ENCODE data around the gene ZFP69. TPM values are rescaled to one million over a fixed set of nuclear protein-coding genes. Genes with fewer than 3 reads are reported as not detected.
"Not testable (repeated sequence)": the region's sequence is repeated elsewhere in the genome, so short reads cannot be mapped to it uniquely, and the experiment has no call there.

The ZFP69 gene
- total and polyA plus RNA-seq, 4 donors: 7.1 to 13.9 (median 10.1) TPM

GRCh38 chr1:40502651-40503050 is 25.6 kb downstream of the ZFP69 start:
- H3K27ac ChIP-seq (ENCODE audit: low read depth, low read length); DNase-seq (ENCODE audit: low read depth in 4 of 6, low spot score in 6 of 6); H3K36me3 ChIP-seq (ENCODE audit: control insufficient read depth, insufficient read depth, low read length); H3K4me1 ChIP-seq (ENCODE audit: control insufficient read depth, insufficient read depth, low read length); H3K9me3 ChIP-seq (ENCODE audit: control insufficient read depth, insufficient read depth, low read length); H3K4me3 ChIP-seq (ENCODE audit: low read depth, low read length); H3K27me3 ChIP-seq (ENCODE audit: control insufficient read depth, insufficient read depth, low read length): not testable (repeated sequence)
- WGBS (ENCODE audit: insufficient coverage): 100% methylated on average over 3 of the region's 4 CpGs

- 12% methylated on average over 2 of the region's 6 CpGs for WGBS (ENCODE audit: insufficient coverage)
- Histone ChIP-seq H3K4me3 (ENCODE audit: low read depth, low read length) (peak overlapping the region; percentile 83), H3K4me1 (ENCODE audit: control insufficient read depth, insufficient read depth, low read length) (peaks cover 7% of the 10 kb centered on the region), H3K27ac (ENCODE audit: low read depth, low read length) (peak overlapping the region; percentile 73), H3K27me3 (ENCODE audit: control insufficient read depth, insufficient read depth, low read length) (no peaks in the 10 kb centered on the region), H3K9me3 (ENCODE audit: control insufficient read depth, insufficient read depth, low read length) (no peaks in the 10 kb centered on the region), H3K36me3 (ENCODE audit: control insufficient read depth, insufficient read depth, low read length) (no peaks in the 10 kb centered on the region)
- no peak for DNase-seq (ENCODE audit: low read depth in 4 of 6, low spot score in 6 of 6)
Observed at GRCh38 chr1:40507973-40508372, 30.9 kb downstream of the ZFP69 start.

DNA sequence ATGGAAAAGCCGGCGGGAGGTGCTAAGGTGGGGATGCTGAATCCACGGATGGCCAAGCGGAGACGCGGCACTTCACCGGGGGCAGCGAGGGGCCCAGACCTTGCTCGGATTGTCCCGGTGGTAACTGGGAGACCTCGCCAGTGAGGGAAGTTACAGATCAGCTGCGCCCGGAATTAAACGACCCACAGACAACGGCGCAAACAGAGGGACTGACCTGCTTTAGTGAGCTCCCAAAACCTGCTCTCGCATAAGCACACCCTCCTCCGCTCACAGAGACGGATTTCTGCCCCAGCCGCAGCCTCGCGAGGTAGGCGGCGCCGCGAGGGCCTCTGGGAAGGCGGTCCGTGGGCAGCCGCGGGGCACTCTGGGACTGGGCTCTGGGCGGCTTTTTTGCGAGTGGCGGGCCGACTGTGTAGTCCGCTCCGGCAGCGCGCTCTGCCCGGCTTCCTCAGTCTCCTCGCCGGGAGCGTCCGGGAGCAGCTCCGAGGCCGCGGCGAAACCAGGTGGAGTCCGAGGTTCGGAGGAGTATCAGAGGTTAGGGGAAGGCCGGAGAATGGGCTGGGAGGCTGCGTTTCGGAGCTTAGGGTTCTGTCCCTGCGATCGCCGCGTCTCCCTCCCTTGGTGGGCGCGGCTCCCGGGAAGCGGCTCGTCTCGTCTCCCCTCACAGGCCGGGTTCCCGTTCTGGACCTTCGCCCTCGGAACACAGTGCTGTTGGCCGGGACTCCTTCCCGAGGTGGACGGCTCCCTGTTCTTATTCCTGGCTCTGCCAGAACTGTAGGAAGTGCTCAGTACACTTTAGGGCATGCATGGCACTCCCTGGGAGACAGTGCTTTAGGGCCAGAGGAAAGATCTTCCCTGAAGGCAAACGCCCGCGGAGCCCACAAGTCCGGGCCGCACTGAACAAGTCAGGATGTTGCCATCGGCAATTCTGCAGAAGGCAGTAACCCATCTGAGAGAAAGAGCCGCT is 31.6 kb downstream of the ZFP69 start, which contains the start of gene EXO5:
EXO5 (plus strand) TSS at position 393 of the 967 bp plus-strand sequence. CDS start 5,778 bp downstream, outside the sequence.
- DNase-seq (ENCODE audit: low read depth in 4 of 6, low spot score in 6 of 6): peak in 5 of 6 donors; percentile 54 to 92 (median 62)
- Histone ChIP-seq H3K27me3 (ENCODE audit: control insufficient read depth, insufficient read depth, low read length) (no peaks in the 10 kb centered on the region), H3K36me3 (ENCODE audit: control insufficient read depth, insufficient read depth, low read length) (no peaks in the 10 kb centered on the region), H3K9me3 (ENCODE audit: control insufficient read depth, insufficient read depth, low read length) (no peaks in the 10 kb centered on the region), H3K4me3 (ENCODE audit: low read depth, low read length) (peak within 1 kb of the TSS; percentile 83), H3K27ac (ENCODE audit: low read depth, low read length) (peak within 1 kb of the TSS; percentile 73), H3K4me1 (ENCODE audit: control insufficient read depth, insufficient read depth, low read length) (peaks cover 7% of the 10 kb centered on the region)
- WGBS (ENCODE audit: insufficient coverage): under 1% methylated on average over 76 of the region's 76 CpGs

- WGBS (ENCODE audit: insufficient coverage): 100% methylated on average over 1 of the region's 2 CpGs
Observed at GRCh38 chr1:40519517-40519916, 42.4 kb downstream of the ZFP69 start.

DNA sequence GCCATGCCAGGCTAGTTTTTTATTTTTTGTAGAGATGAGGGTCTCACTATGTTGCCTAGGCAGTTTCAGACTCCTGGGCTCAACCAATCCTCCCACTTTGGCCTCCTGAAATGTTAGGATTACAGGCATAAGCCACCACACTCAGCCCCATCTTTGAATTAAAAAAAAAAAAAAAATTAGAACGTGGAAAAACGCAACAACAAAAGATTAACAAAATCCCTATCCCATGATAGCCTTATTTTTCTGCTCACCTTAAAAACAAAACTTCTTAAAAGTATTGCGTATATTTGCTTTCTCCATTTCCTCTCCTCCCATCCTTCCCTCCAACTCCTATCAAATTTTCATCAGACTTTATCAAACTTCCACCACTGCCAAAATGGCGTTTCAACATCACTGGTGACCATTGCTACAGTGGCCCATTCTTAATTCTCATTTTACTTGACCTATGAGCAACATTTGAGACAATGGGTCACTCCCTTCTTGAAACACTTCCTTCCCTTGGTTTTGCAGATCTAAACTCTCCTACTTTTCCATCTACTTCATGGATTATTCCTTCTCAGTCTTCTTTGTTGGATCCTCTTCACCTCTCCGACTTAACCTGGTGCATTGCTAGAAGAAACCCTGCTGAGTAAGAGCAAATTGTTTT is 53.8 kb downstream of the ZFP69 start:
- WGBS (ENCODE audit: insufficient coverage): 60% methylated on average over 4 of the region's 5 CpGs
- Histone ChIP-seq H3K9me3 (ENCODE audit: control insufficient read depth, insufficient read depth, low read length) (no peaks in the 10 kb centered on the region), H3K36me3 (ENCODE audit: control insufficient read depth, insufficient read depth, low read length) (no peaks in the 10 kb centered on the region), H3K4me3 (ENCODE audit: low read depth, low read length) (peak overlapping the region; percentile 97), H3K27me3 (ENCODE audit: control insufficient read depth, insufficient read depth, low read length) (no peaks in the 10 kb centered on the region), H3K27ac (ENCODE audit: low read depth, low read length) (peak overlapping the region; percentile 87), H3K4me1 (ENCODE audit: control insufficient read depth, insufficient read depth, low read length) (peaks cover 3% of the 10 kb centered on the region)
- no peak for DNase-seq (ENCODE audit: low read depth in 4 of 6, low spot score in 6 of 6)

More at GRCh38 chr1:40519517-40519916, 42.4 kb downstream of the ZFP69 start:
- Histone ChIP-seq H3K4me3 (ENCODE audit: low read depth, low read length) (no peak overlapping the region), H3K4me1 (ENCODE audit: control insufficient read depth, insufficient read depth, low read length) (no peaks in the 10 kb centered on the region), H3K9me3 (ENCODE audit: control insufficient read depth, insufficient read depth, low read length) (peaks cover 20% of the 10 kb centered on the region), H3K27me3 (ENCODE audit: control insufficient read depth, insufficient read depth, low read length) (no peaks in the 10 kb centered on the region), H3K36me3 (ENCODE audit: control insufficient read depth, insufficient read depth, low read length) (peaks cover 10% of the 10 kb centered on the region), H3K27ac (ENCODE audit: low read depth, low read length) (no peak overlapping the region)
- no peak for DNase-seq (ENCODE audit: low read depth in 4 of 6, low spot score in 6 of 6)

- peak; percentile 81 to 98 (median 88) for DNase-seq (ENCODE audit: low read depth in 4 of 6, low spot score in 6 of 6)
- peaks cover 3% of the 10 kb centered on the region for H3K4me1 ChIP-seq (ENCODE audit: control insufficient read depth, insufficient read depth, low read length)
- no peaks in the 10 kb centered on the region for H3K27me3 ChIP-seq (ENCODE audit: control insufficient read depth, insufficient read depth, low read length)
- no peaks in the 10 kb centered on the region for H3K36me3 ChIP-seq (ENCODE audit: control insufficient read depth, insufficient read depth, low read length)
- H3K9me3 ChIP-seq (ENCODE audit: control insufficient read depth, insufficient read depth, low read length): no peaks in the 10 kb centered on the region
- H3K4me3 ChIP-seq (ENCODE audit: low read depth, low read length): peak within 1 kb of the TSS; percentile 97
- under 1% methylated on average over 33 of the region's 35 CpGs for WGBS (ENCODE audit: insufficient coverage)
- peak within 1 kb of the TSS; percentile 87 for H3K27ac ChIP-seq (ENCODE audit: low read depth, low read length)
Observed at GRCh38 chr1:40531381-40532061, 54.4 kb downstream of the ZFP69 start, which contains the start of gene ZNF684. Gene ZNF684 (plus strand): TSS chr1:40531637. CDS start chr1:40533167, 1,530 bp downstream.

DNA sequence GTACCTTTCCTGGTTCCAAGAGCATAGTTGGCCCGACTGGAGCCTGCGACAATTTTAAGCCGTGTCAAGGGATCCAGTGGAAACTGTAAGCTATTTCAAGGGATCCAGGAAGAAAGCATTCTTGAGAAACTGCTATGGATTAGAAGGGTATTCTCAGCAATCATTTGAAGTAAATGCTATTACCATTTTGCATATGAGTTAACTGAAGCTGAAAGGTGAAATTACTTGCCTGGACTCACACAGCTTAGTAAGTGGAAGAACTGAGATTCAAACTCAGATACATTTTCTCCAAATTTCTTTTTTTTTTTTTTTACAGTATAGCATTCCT is 54.9 kb downstream of the ZFP69 start:
- DNase-seq (ENCODE audit: low read depth in 4 of 6, low spot score in 6 of 6): no peak
- no peak overlapping the region for H3K27ac ChIP-seq (ENCODE audit: low read depth, low read length)
- H3K27me3 ChIP-seq (ENCODE audit: control insufficient read depth, insufficient read depth, low read length): no peaks in the 10 kb centered on the region
- peak overlapping the region; percentile 97 for H3K4me3 ChIP-seq (ENCODE audit: low read depth, low read length)
- 18% methylated on average over 3 of the region's 3 CpGs for WGBS (ENCODE audit: insufficient coverage)
- H3K36me3 ChIP-seq (ENCODE audit: control insufficient read depth, insufficient read depth, low read length): no peaks in the 10 kb centered on the region
- no peaks in the 10 kb centered on the region for H3K9me3 ChIP-seq (ENCODE audit: control insufficient read depth, insufficient read depth, low read length)
- peaks cover 3% of the 10 kb centered on the region for H3K4me1 ChIP-seq (ENCODE audit: control insufficient read depth, insufficient read depth, low read length)

DNA sequence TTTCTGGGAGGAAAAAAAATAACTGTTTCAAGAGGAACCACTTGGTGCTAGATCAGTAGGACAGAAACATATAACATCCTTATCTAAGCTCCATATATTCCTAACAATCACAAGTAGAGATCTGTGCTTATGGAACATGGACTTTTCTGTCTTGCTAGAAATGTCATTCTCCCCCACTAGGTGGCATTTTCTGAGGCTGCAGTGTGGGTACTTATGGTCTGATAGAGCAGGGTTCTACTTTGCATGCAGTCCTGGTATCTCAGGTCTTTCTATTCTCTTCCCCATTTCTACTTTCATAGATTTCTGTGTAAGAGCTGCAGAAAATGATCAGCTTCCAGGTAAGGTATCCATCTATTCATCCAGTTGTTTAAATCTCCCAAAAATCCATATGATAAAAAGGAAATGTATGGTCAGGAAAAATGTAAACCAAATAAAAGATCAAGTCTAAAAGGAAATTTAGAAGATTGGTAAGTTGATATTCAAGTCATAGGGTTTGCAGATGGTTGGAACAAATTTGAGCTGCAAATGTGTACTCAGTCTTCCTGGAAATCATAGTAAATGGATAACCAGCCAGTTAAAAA is 55.8 kb downstream of the ZFP69 start:
- DNase-seq (ENCODE audit: low read depth in 4 of 6, low spot score in 6 of 6): peak in 4 of 6 donors; percentile 17 to 86 (median 53)
- no peaks in the 10 kb centered on the region for H3K36me3 ChIP-seq (ENCODE audit: control insufficient read depth, insufficient read depth, low read length)
- no peaks in the 10 kb centered on the region for H3K9me3 ChIP-seq (ENCODE audit: control insufficient read depth, insufficient read depth, low read length)
- H3K27me3 ChIP-seq (ENCODE audit: control insufficient read depth, insufficient read depth, low read length): no peaks in the 10 kb centered on the region
- H3K4me1 ChIP-seq (ENCODE audit: control insufficient read depth, insufficient read depth, low read length): peaks cover 3% of the 10 kb centered on the region
- no peak overlapping the region for H3K4me3 ChIP-seq (ENCODE audit: low read depth, low read length)
- no peak overlapping the region for H3K27ac ChIP-seq (ENCODE audit: low read depth, low read length)

- no peak overlapping the region for H3K27ac ChIP-seq (ENCODE audit: low read depth, low read length)
- no peaks in the 10 kb centered on the region for H3K27me3 ChIP-seq (ENCODE audit: control insufficient read depth, insufficient read depth, low read length)
- H3K36me3 ChIP-seq (ENCODE audit: control insufficient read depth, insufficient read depth, low read length): no peaks in the 10 kb centered on the region
- H3K4me1 ChIP-seq (ENCODE audit: control insufficient read depth, insufficient read depth, low read length): peaks cover 3% of the 10 kb centered on the region
- H3K4me3 ChIP-seq (ENCODE audit: low read depth, low read length): no peak overlapping the region
- DNase-seq (ENCODE audit: low read depth in 4 of 6, low spot score in 6 of 6): no peak
- H3K9me3 ChIP-seq (ENCODE audit: control insufficient read depth, insufficient read depth, low read length): no peaks in the 10 kb centered on the region
Observed at GRCh38 chr1:40534589-40534988, 57.5 kb downstream of the ZFP69 start.
